ENCODE measurements around the gene GATAD1.
"Not testable (repeated sequence)": the region's sequence is repeated elsewhere in the genome, so short reads cannot be mapped to it uniquely, and the experiment has no call there.

The GATAD1 gene

GRCh38 chr7:92447345-92448204, at the start of gene GATAD1:
GATAD1 (plus strand) TSS chr7:92447482; CDS start chr7:92447730, 248 bp downstream.
- DNase-seq (ENCODE audit: low read depth in 2 of 2): peak; percentile 69 to 71

- DNase-seq (ENCODE audit: low read depth in 2 of 2): no peak
Observed at GRCh38 chr7:92397542-92397941, 49.7 kb upstream of the GATAD1 start.

- DNase-seq (ENCODE audit: low read depth in 2 of 2): no peak
Observed at GRCh38 chr7:92400013-92400412, 47.3 kb upstream of the GATAD1 start.

GRCh38 chr7:92402920-92403759, 44.1 kb upstream of the GATAD1 start:
- DNase-seq (ENCODE audit: low read depth in 2 of 2): no peak

GRCh38 chr7:92403760-92404074, 43.6 kb upstream of the GATAD1 start:
- no peak for DNase-seq (ENCODE audit: low read depth in 2 of 2)

GRCh38 chr7:92404170-92404614, 43.1 kb upstream of the GATAD1 start:
- peak; percentile 17 to 40 for DNase-seq (ENCODE audit: low read depth in 2 of 2)

- no peak for DNase-seq (ENCODE audit: low read depth in 2 of 2)
Observed at GRCh38 chr7:92409357-92409756, 37.9 kb upstream of the GATAD1 start.

GRCh38 chr7:92410162-92410561, 37.1 kb upstream of the GATAD1 start:
- not testable (repeated sequence) for DNase-seq (ENCODE audit: low read depth in 2 of 2)

GRCh38 chr7:92412745-92413144, 34.5 kb upstream of the GATAD1 start:
- no peak for DNase-seq (ENCODE audit: low read depth in 2 of 2)

- no peak for DNase-seq (ENCODE audit: low read depth in 2 of 2)
Observed at GRCh38 chr7:92413550-92413949, 33.7 kb upstream of the GATAD1 start.

GRCh38 chr7:92415225-92415624, 32.1 kb upstream of the GATAD1 start:
- DNase-seq (ENCODE audit: low read depth in 2 of 2): no peak

GRCh38 chr7:92417913-92418312, 29.4 kb upstream of the GATAD1 start:
- no peak for DNase-seq (ENCODE audit: low read depth in 2 of 2)

GRCh38 chr7:92421676-92422435, 25.4 kb upstream of the GATAD1 start:
- DNase-seq (ENCODE audit: low read depth in 2 of 2): no peak

- no peak for DNase-seq (ENCODE audit: low read depth in 2 of 2)
Observed at GRCh38 chr7:92422926-92423325, 24.4 kb upstream of the GATAD1 start.

- no peak for DNase-seq (ENCODE audit: low read depth in 2 of 2)
Observed at GRCh38 chr7:92423710-92424131, 23.6 kb upstream of the GATAD1 start.

- DNase-seq (ENCODE audit: low read depth in 2 of 2): no peak
Observed at GRCh38 chr7:92425311-92425947, 21.9 kb upstream of the GATAD1 start.

GRCh38 chr7:92427193-92427592, 20.1 kb upstream of the GATAD1 start:
- no peak for DNase-seq (ENCODE audit: low read depth in 2 of 2)

GRCh38 chr7:92432299-92432946, 14.9 kb upstream of the GATAD1 start:
- no peak for DNase-seq (ENCODE audit: low read depth in 2 of 2)

- no peak for DNase-seq (ENCODE audit: low read depth in 2 of 2)
Observed at GRCh38 chr7:92433019-92433418, 14.3 kb upstream of the GATAD1 start.

- DNase-seq (ENCODE audit: low read depth in 2 of 2): no peak
Observed at GRCh38 chr7:92435542-92435941, 11.7 kb upstream of the GATAD1 start.
